ENCODE data around the gene CCDC152. TPM values are rescaled to one million over a fixed set of nuclear protein-coding genes. Genes with fewer than 3 reads are reported as not detected.

The CCDC152 gene, protein sequence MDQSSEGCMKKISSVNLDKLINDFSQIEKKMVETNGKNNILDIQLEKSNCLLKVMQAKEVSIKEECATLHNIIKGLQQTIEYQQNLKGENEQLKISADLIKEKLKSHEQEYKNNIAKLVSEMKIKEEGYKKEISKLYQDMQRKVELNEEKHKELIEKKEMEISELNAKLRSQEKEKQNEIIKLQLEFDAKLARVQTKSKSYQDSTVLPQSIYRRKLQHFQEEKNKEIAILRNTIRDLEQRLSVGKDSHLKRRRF
- total RNA-seq (2014; rRNA removed) = not detected in 2 replicates
- not detected for Bru-seq, nascent RNA
- BruChase-seq, experiment 1, labeled RNA remaining after a 6-hour chase = percentile 13 among the genes with signal in this experiment
- percentile 15 among the genes with signal in this experiment for BruChase-seq, experiment 2, labeled RNA remaining after a 2-hour chase
- long read RNA-seq = 0 reads

DNA sequence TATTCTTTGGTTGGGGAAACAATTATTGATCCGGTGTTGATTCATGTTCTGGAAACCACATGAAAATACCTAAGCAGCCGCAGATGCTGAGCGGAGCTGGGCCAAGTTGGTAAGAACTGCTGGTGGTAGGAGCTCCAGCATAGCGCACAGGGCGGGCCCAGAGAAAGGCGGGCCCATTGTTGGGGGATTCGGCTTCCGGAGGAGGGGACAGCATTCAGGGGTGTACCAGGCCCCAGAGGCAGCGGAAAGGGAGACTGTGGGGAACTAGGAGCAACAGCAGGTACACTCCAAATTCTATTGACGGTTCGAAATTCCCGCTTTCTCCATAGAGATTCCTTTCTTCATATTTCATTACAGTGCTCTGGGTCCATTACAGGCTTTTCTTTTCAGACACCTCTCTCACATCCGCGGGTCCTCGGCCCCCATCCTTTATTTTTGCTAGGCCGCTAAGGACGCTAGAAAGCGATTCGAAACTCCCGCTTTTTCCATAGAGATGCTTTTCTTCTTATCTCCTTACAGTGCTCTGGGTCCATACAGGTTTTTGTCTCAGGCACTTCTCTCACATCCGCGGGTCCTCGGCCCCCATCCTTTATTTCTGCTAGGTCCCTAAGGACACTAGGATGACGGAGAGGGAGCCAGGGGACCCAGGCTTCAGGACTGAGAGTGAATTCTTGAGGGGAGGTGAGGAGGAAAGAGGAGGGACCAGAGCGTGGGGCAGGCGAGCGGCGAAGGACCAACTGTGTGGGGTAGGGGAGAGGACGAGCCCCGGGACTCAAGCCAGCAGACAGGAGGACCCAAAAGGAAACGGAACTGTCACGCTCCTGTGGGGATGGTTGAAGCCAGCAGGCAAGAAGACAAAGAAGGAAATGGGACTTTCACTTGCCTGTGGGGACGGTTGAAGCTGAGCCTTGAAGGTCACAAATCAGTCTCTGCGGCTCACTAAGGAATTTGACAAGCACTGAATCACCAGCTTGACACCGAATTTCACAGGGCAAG lies at the start of gene CCDC152:
CCDC152 (plus strand) TSS at position 213 of the 996 bp plus-strand sequence. CDS start 2,304 bp downstream, outside the sequence.
- Histone ChIP-seq H3K27me3 (ENCODE audit: low read length) (no peaks in the 10 kb centered on the region), H3K9me3 (ENCODE audit: low read length) (no peaks in the 10 kb centered on the region), H4K20me1 (ENCODE audit: low read length) (no peaks in the 10 kb centered on the region), H3K27ac (ENCODE audit: low read length) (no peak within 1 kb of the TSS), H3K79me2 (ENCODE audit: low read length) (no peaks in the 10 kb centered on the region), H3F3A (ENCODE audit: low read length, unreplicated experiment) (no peaks in the 10 kb centered on the region), H3K36me3 (ENCODE audit: low read depth, low read length) (no peaks in the 10 kb centered on the region), H3K4me3 (ENCODE audit: low read length) (no peak within 1 kb of the TSS), H3K4me1 (ENCODE audit: insufficient read depth, low read length) (peaks cover 14% of the 10 kb centered on the region), H3K9me2 (replicated peaks; ENCODE audit: low read length) (no peaks in the 10 kb centered on the region), H2AFZ (ENCODE audit: low read length) (no peak within 1 kb of the TSS), H3K9ac (ENCODE audit: low read length) (no peak within 1 kb of the TSS), H3K4me2 (ENCODE audit: low read length) (no peak within 1 kb of the TSS)
- ChIA-PET CTCF (no interaction called here), POLR2A (ENCODE audit: unreplicated experiment) (no interaction called here)
- TF ChIP-seq EZH2 (IDR thresholded peaks at IDR 0.05; ENCODE audit: low read length, unreplicated experiment) (no peak), EZH2phosphoT487 (IDR thresholded peaks at IDR 0.05; ENCODE audit: borderline replicate concordance, low read length) (no peak)
- TF ChIP-seq, protein P1, sequence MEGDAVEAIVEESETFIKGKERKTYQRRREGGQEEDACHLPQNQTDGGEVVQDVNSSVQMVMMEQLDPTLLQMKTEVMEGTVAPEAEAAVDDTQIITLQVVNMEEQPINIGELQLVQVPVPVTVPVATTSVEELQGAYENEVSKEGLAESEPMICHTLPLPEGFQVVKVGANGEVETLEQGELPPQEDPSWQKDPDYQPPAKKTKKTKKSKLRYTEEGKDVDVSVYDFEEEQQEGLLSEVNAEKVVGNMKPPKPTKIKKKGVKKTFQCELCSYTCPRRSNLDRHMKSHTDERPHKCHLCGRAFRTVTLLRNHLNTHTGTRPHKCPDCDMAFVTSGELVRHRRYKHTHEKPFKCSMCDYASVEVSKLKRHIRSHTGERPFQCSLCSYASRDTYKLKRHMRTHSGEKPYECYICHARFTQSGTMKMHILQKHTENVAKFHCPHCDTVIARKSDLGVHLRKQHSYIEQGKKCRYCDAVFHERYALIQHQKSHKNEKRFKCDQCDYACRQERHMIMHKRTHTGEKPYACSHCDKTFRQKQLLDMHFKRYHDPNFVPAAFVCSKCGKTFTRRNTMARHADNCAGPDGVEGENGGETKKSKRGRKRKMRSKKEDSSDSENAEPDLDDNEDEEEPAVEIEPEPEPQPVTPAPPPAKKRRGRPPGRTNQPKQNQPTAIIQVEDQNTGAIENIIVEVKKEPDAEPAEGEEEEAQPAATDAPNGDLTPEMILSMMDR (conservative IDR thresholded peaks at IDR 0.05; ENCODE audit: low read depth, low read length) = no peak
- no TSS peak for BruUV-seq (replicated peaks)
- DNase-seq = peak; percentile 48
- intact Hi-C loops (cut with micrococcal nuclease) = no loop called here
- ATAC-seq = no peak

DNA sequence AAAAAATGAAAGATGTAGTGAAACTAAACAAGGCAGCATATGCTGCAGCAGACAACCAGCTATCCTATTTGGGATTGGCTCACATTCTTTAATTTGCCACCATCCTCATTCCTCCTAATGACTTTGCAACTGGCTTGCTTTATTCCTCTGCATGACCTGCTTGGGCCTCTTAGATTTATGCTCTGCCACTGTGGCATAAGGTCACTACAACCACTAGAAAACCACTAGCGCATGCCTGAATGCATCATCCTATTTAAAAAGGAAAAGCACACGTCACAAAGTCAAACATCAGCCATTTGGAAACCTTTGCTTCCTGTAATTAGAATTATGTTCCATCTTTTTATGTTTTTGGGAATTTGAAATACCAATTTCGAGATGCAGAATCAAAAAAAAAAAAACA lies 40.8 kb upstream of the CCDC152 start:
- DNase-seq = peak; percentile 42
- Histone ChIP-seq H3K27ac (ENCODE audit: low read length) (no peak overlapping the region), H3K4me2 (ENCODE audit: low read length) (no peak overlapping the region), H2AFZ (ENCODE audit: low read length) (no peak overlapping the region), H3K36me3 (ENCODE audit: low read depth, low read length) (no peaks in the 10 kb centered on the region), H3K27me3 (ENCODE audit: low read length) (no peaks in the 10 kb centered on the region), H3K9me2 (replicated peaks; ENCODE audit: low read length) (no peaks in the 10 kb centered on the region), H3K79me2 (ENCODE audit: low read length) (no peaks in the 10 kb centered on the region), H3K9me3 (ENCODE audit: low read length) (no peaks in the 10 kb centered on the region), H3K4me1 (ENCODE audit: insufficient read depth, low read length) (peaks cover 15% of the 10 kb centered on the region), H4K20me1 (ENCODE audit: low read length) (no peaks in the 10 kb centered on the region), H3K9ac (ENCODE audit: low read length) (no peak overlapping the region), H3F3A (ENCODE audit: low read length, unreplicated experiment) (no peaks in the 10 kb centered on the region), H3K4me3 (ENCODE audit: low read length) (no peak overlapping the region)
- no peak for ATAC-seq
- no TSS peak for BruUV-seq (replicated peaks)
- ChIA-PET POLR2A (ENCODE audit: unreplicated experiment) (no interaction called here), CTCF (no interaction called here)
- intact Hi-C loops (cut with micrococcal nuclease) = no loop called here
- TF ChIP-seq, protein P1 (conservative IDR thresholded peaks at IDR 0.05; ENCODE audit: low read depth, low read length) = no peak
- TF ChIP-seq EZH2phosphoT487 (IDR thresholded peaks at IDR 0.05; ENCODE audit: borderline replicate concordance, low read length) (no peak), EZH2 (IDR thresholded peaks at IDR 0.05; ENCODE audit: low read length, unreplicated experiment) (no peak)
